Activated B cell treated with CpG ODN at 0.5 μM for 24 hours (primary cell): ENCODE data around the gene TALDO1. TPM values are rescaled to one million over a fixed set of nuclear protein-coding genes. Genes with fewer than 3 reads are reported as not detected.

Experiments
- ATAC-seq: fragments of 200-7000 bp; cut with Tn5 transposase; one replicate; pipeline ENCODE4 v1.10.0; 2021; ENCODE audit warnings: low read depth, mild to moderate bottlenecking, moderate library complexity
- CTCF ChIA-PET: fragments of 350-600 bp; sonication (Branson Sonifier 250); formaldehyde crosslinking; loops from one replicate; lab custom pipeline; 2021; ENCODE audit warnings: antibody characterized with exemption; lab: Charles Lee
- POLR2A ChIA-PET: fragments of 350-600 bp; sonication (Branson Sonifier 250); formaldehyde crosslinking; loops from one replicate; lab custom pipeline; 2021; ENCODE audit warnings: antibody characterized with exemption; lab: Charles Lee
- DNase-seq: peaks from one replicate; pipeline ENCODE4 v3.0.0; 2022
- H3K27ac Mint-ChIP-seq: one replicate; pipeline ENCODE4 v1.8.0; 2020; ENCODE audit warnings: mixed read lengths
- H3K27me3 Mint-ChIP-seq: one replicate; pipeline ENCODE4 v1.8.0; 2021; ENCODE audit warnings: mixed read lengths
- H3K36me3 Mint-ChIP-seq: one replicate; pipeline ENCODE4 v1.8.0; 2021; ENCODE audit warnings: low read depth, mixed read lengths
- H3K4me1 Mint-ChIP-seq: one replicate; pipeline ENCODE4 v1.8.0; 2021; ENCODE audit warnings: mixed read lengths
- H3K4me3 Mint-ChIP-seq: one replicate; pipeline ENCODE4 v1.8.0; 2020; ENCODE audit warnings: mild to moderate bottlenecking, mixed read lengths
- H3K9me3 Mint-ChIP-seq: one replicate; pipeline ENCODE4 v1.8.0; 2020; ENCODE audit warnings: mixed read lengths
- intact Hi-C: fragments of 100-400 bp; cut with micrococcal nuclease; formaldehyde crosslinking; loops from one replicate; pipeline ENCODE4 v1.15.1; 2024
- total RNA-seq: library from RNA; stranded (reverse); gene quantifications from 2 replicates; pipeline ENCODE4 v1.2.3, GENCODE V29; 2022
- TF ChIP-seq, protein P1 (sequence below): fragments of 200-600 bp; IDR thresholded peaks from one replicate; pipeline ENCODE4 v1.8.0; 2022; ENCODE audit warnings: antibody characterized with exemption, mild to moderate bottlenecking

TALDO1 gene
- total RNA-seq, 1 donor from 2014 or later, result 194 TPM

DNA sequence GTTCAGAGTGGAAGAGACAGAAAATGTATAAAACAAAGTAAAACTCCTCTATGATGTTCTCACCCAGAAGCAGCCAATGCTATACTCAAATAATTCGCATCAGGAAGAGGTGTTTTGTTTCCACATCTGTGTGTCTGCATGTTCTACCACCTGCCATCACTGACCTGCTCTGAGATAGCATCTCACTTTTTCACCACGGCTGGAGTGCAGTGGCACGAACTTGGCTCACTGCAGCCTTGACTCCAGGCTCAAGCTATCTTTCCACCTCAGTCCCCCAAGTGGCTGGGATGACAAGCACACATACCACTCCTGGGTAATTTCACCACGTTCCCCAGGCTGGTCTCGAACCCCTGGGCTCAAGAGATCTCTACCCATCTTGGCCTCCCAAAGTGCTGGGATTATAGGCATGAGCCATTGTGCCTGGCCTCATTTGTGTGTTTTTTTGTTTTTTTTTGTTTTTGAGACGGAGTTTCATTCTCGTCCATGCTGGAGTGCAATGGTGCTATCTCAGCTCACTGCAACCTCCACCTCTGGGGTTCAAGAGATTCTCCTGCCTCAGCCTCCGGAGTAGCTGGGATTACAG is 14.4 kb downstream of the TALDO1 start:
- Mint-ChIP-seq H3K4me1 (peaks cover 3% of the 10 kb centered on the region), H3K4me3 (no peak overlapping the region), H3K27ac (no peak overlapping the region), H3K36me3 (peaks cover 82% of the 10 kb centered on the region), H3K27me3 (no peaks in the 10 kb centered on the region), H3K9me3 (no peaks in the 10 kb centered on the region)
- ChIA-PET CTCF (no interaction called here), POLR2A (no interaction called here)
- TF ChIP-seq, protein P1, sequence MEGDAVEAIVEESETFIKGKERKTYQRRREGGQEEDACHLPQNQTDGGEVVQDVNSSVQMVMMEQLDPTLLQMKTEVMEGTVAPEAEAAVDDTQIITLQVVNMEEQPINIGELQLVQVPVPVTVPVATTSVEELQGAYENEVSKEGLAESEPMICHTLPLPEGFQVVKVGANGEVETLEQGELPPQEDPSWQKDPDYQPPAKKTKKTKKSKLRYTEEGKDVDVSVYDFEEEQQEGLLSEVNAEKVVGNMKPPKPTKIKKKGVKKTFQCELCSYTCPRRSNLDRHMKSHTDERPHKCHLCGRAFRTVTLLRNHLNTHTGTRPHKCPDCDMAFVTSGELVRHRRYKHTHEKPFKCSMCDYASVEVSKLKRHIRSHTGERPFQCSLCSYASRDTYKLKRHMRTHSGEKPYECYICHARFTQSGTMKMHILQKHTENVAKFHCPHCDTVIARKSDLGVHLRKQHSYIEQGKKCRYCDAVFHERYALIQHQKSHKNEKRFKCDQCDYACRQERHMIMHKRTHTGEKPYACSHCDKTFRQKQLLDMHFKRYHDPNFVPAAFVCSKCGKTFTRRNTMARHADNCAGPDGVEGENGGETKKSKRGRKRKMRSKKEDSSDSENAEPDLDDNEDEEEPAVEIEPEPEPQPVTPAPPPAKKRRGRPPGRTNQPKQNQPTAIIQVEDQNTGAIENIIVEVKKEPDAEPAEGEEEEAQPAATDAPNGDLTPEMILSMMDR, result no peak
- ATAC-seq (no peak), DNase-seq (no peak)
- intact Hi-C loops, result no loop called here

GRCh38 chr11:762421-763072 is 15.3 kb downstream of the TALDO1 start:
- Mint-ChIP-seq H3K4me1 (peaks cover 3% of the 10 kb centered on the region), H3K9me3 (no peaks in the 10 kb centered on the region), H3K4me3 (no peak overlapping the region), H3K36me3 (peaks cover 80% of the 10 kb centered on the region), H3K27me3 (no peaks in the 10 kb centered on the region), H3K27ac (no peak overlapping the region)
- CTCF ChIA-PET, result no interaction called here
- DNase-seq, result no peak
- intact Hi-C loops, result no loop called here
- POLR2A ChIA-PET, result no interaction called here
- TF ChIP-seq, protein P1, result no peak
- ATAC-seq, result no peak

GRCh38 chr11:763073-763463 is 15.8 kb downstream of the TALDO1 start:
- TF ChIP-seq, protein P1, result no peak
- CTCF ChIA-PET, result no interaction called here
- ATAC-seq (no peak), DNase-seq (no peak)
- H3K27ac Mint-ChIP-seq, result no peak overlapping the region
- H3K4me3 Mint-ChIP-seq, result no peak overlapping the region
- POLR2A ChIA-PET, result no interaction called here
- intact Hi-C loops, result no loop called here
- H3K9me3 Mint-ChIP-seq, result no peaks in the 10 kb centered on the region
- H3K36me3 Mint-ChIP-seq, result peaks cover 77% of the 10 kb centered on the region
- peaks cover 3% of the 10 kb centered on the region for H3K4me1 Mint-ChIP-seq
- no peaks in the 10 kb centered on the region for H3K27me3 Mint-ChIP-seq

- POLR2A ChIA-PET, result no interaction called here
- H3K4me1 Mint-ChIP-seq, result peaks cover 3% of the 10 kb centered on the region
- TF ChIP-seq, protein P1, result no peak
- intact Hi-C loops, result no loop called here
- H3K9me3 Mint-ChIP-seq, result no peaks in the 10 kb centered on the region
- H3K27me3 Mint-ChIP-seq, result no peaks in the 10 kb centered on the region
- H3K36me3 Mint-ChIP-seq, result peaks cover 72% of the 10 kb centered on the region
- no peak overlapping the region for H3K4me3 Mint-ChIP-seq
- DNase-seq, result no peak
- ATAC-seq, result no peak
- CTCF ChIA-PET, result no interaction called here
- H3K27ac Mint-ChIP-seq, result no peak overlapping the region
These were observed 16.5 kb downstream of the TALDO1 start for GRCh38 chr11:763549-764321.
